OCI-LY7 (cell line): ENCODE data around the gene TAGLN2. TPM values are rescaled to one million over a fixed set of nuclear protein-coding genes. Genes with fewer than 3 reads are reported as not detected.

ENCODE experiments used
- BruUV-seq: library from RNA; stranded (reverse); fragments of 400-500 nt; replicated peaks from 2 replicates; lab custom pipeline; 2021; lab: Mats Ljungman, UMichigan
- CTCF ChIA-PET: fragments of 300-600 bp; sonication (Branson Sonifier 250); formaldehyde crosslinking; loops from one replicate; lab custom pipeline; 2022; ENCODE audit warnings: antibody characterized with exemption; ENCODE audit not compliant: unreplicated experiment; lab: Charles Lee
- POLR2A ChIA-PET: fragments of 300-600 bp; sonication (Branson Sonifier 250); formaldehyde crosslinking; loops from one replicate; lab custom pipeline; 2022; ENCODE audit warnings: antibody characterized with exemption; lab: Charles Lee
- DNase-seq: peaks from one replicate; pipeline ENCODE4 v3.0.0-alpha.2; 2015; ENCODE audit warnings: low spot score
- H2AFZ ChIP-seq: fragments of 200-600 bp; sonication (generic), shearing (Covaris generic); 2 replicates; pipeline ENCODE4 v1.6.1; 2014; ENCODE audit warnings: mild to moderate bottlenecking, antibody characterized with exemption, low read length, moderate library complexity
- H3K27ac ChIP-seq: fragments of 200-600 bp; sonication (generic); 2 replicates; pipeline ENCODE4 v1.5.1; 2014; ENCODE audit warnings: mixed run types, low read depth, mild to moderate bottlenecking, moderate library complexity, low read length, inconsistent platforms; ENCODE audit not compliant: poor library complexity, severe bottlenecking
- H3K36me3 ChIP-seq: fragments of 200-600 bp; sonication (generic); 2 replicates; pipeline ENCODE4 v1.6.1; 2014; ENCODE audit warnings: mild to moderate bottlenecking, antibody characterized with exemption, low read length, moderate library complexity, mixed read lengths; ENCODE audit not compliant: insufficient read depth
- H3K4me1 ChIP-seq: fragments of 200-600 bp; sonication (generic); 2 replicates; pipeline ENCODE4 v1.5.1; 2014; ENCODE audit warnings: mild to moderate bottlenecking, low read length; ENCODE audit not compliant: insufficient read depth, poor library complexity, severe bottlenecking
- H3K4me2 ChIP-seq: fragments of 200-600 bp; sonication (generic); 2 replicates; pipeline ENCODE4 v1.6.1; 2014; ENCODE audit warnings: mild to moderate bottlenecking, low read length
- H3K4me3 ChIP-seq: fragments of 200-600 bp; sonication (generic); 2 replicates; pipeline ENCODE4 v1.5.1; 2014; ENCODE audit warnings: mild to moderate bottlenecking, low read depth, low read length; ENCODE audit not compliant: poor library complexity, severe bottlenecking
- H3K79me2 ChIP-seq: fragments of 200-600 bp; sonication (generic); 2 replicates; pipeline ENCODE4 v1.6.1; 2016; ENCODE audit warnings: low read depth, mild to moderate bottlenecking, low read length, moderate library complexity, mixed read lengths; ENCODE audit not compliant: insufficient read depth
- H3K9me2 ChIP-seq: fragments of 200-600 bp; sonication (generic); 2 replicates; pipeline ENCODE4 v1.6.1; 2016; ENCODE audit warnings: mild to moderate bottlenecking, low read length, mixed read lengths; ENCODE audit not compliant: insufficient read depth
- H3K9me3 ChIP-seq: fragments of 200-600 bp; sonication (generic); 2 replicates; pipeline ENCODE4 v1.6.1; 2014; ENCODE audit warnings: mild to moderate bottlenecking, mixed run types, low read length, mixed read lengths
- H4K20me1 ChIP-seq: fragments of 200-600 bp; sonication (generic); 2 replicates; pipeline ENCODE4 v1.6.1; 2014; ENCODE audit warnings: mild to moderate bottlenecking, antibody characterized with exemption, low read length, moderate library complexity, mixed read lengths; ENCODE audit not compliant: insufficient read depth
- CTCF ChIP-seq: fragments of 200-600 bp; sonication (generic); conservative IDR thresholded peaks from 2 replicates; pipeline ENCODE4 v1.5.1; 2014; ENCODE audit warnings: mild to moderate bottlenecking, antibody characterized with exemption, low read length, moderate library complexity, mixed read lengths
- EZH2phosphoT487 ChIP-seq: fragments of 200-600 bp; sonication (generic); IDR thresholded peaks from 2 replicates; pipeline ENCODE4 v1.6.1; 2018; ENCODE audit warnings: low read depth, borderline replicate concordance, mild to moderate bottlenecking, mixed run types, antibody characterized with exemption, low read length, moderate library complexity, mixed read lengths
- intact Hi-C: fragments of 100-400 bp; cut with micrococcal nuclease; formaldehyde crosslinking; loops from one replicate; pipeline ENCODE4 v1.10.0; 2022; ENCODE audit not compliant: unreplicated experiment
- total RNA-seq, 2 experiments: library from RNA; depleted of rRNA in 1 of 2; stranded (reverse); fragments of >200 nt in 1 of 2; shearing (Covaris generic) in 1 of 2; gene quantifications; 2 replicates each; pipeline ENCODE4 v1.2.3, GENCODE V29; 2014 to 2022

The TAGLN2 gene
- total RNA-seq, 2 experiments from 2014 or later = 193 to 215 TPM

GRCh38 chr1:159973350-159973940 lies 48.1 kb upstream of the TAGLN2 start:
- no peak for TF ChIP-seq EZH2phosphoT487
- no peak for TF ChIP-seq CTCF

GRCh38 chr1:159972443-159973205 lies 47.3 kb upstream of the TAGLN2 start:
- Histone ChIP-seq H3K4me3 (no peak overlapping the region), H3K27ac (no peak overlapping the region), H3K4me2 (no peak overlapping the region), H3K9me2 (no peaks in the 10 kb centered on the region), H4K20me1 (no peaks in the 10 kb centered on the region), H3K4me1 (no peaks in the 10 kb centered on the region), H3K9me3 (no peaks in the 10 kb centered on the region), H3K36me3 (no peaks in the 10 kb centered on the region), H2AFZ (no peak overlapping the region), H3K79me2 (no peaks in the 10 kb centered on the region)
- no peak for DNase-seq
- CTCF ChIA-PET = no interaction called here
- no TSS peak for BruUV-seq
- intact Hi-C loops = no loop called here
- POLR2A ChIA-PET = interaction anchor here (0.6 kb wide), 1 partner anchor 230 kb away, joined by 3 read pairs; no protein-coding TSS in a partner anchor
- TF ChIP-seq EZH2phosphoT487 (no peak), CTCF (no peak)

More at GRCh38 chr1:159973350-159973940, 48.1 kb upstream of the TAGLN2 start:
- no peaks in the 10 kb centered on the region for H4K20me1 ChIP-seq
- intact Hi-C loops = no loop called here
- no peaks in the 10 kb centered on the region for H3K36me3 ChIP-seq
- H3K4me2 ChIP-seq = no peak overlapping the region
- no peak overlapping the region for H3K27ac ChIP-seq
- H3K4me1 ChIP-seq = no peaks in the 10 kb centered on the region
- DNase-seq = no peak
- POLR2A ChIA-PET = interaction anchor here (0.5 kb wide), 1 partner anchor 8 kb away, joined by 3 read pairs; no protein-coding TSS in a partner anchor
- no peaks in the 10 kb centered on the region for H3K79me2 ChIP-seq
- H3K9me2 ChIP-seq = no peaks in the 10 kb centered on the region
- H2AFZ ChIP-seq = no peak overlapping the region
- H3K4me3 ChIP-seq = no peak overlapping the region
- CTCF ChIA-PET = no interaction called here
- no TSS peak for BruUV-seq
- H3K9me3 ChIP-seq = no peaks in the 10 kb centered on the region

GRCh38 chr1:159970932-159971342 lies 45.6 kb upstream of the TAGLN2 start:
- intact Hi-C loops = no loop called here
- no peak overlapping the region for H3K4me2 ChIP-seq
- ChIA-PET POLR2A (no interaction called here), CTCF (no interaction called here)
- H3K4me3 ChIP-seq = no peak overlapping the region
- H3K36me3 ChIP-seq = no peaks in the 10 kb centered on the region
- TF ChIP-seq CTCF (no peak), EZH2phosphoT487 (no peak)
- no peaks in the 10 kb centered on the region for H3K9me3 ChIP-seq
- H3K9me2 ChIP-seq = no peaks in the 10 kb centered on the region
- no peaks in the 10 kb centered on the region for H3K4me1 ChIP-seq
- no peaks in the 10 kb centered on the region for H3K79me2 ChIP-seq
- no peak overlapping the region for H2AFZ ChIP-seq
- no TSS peak for BruUV-seq
- no peaks in the 10 kb centered on the region for H4K20me1 ChIP-seq
- no peak overlapping the region for H3K27ac ChIP-seq
- no peak for DNase-seq
